Chondrocyte (in vitro differentiated cells): Measurements from ENCODE around the gene TRAPPC14. TPM values are rescaled to one million over a fixed set of nuclear protein-coding genes. Genes with fewer than 3 reads are reported as not detected.
"Not testable (repeated sequence)": the region's sequence is repeated elsewhere in the genome, so short reads cannot be mapped to it uniquely, and the experiment has no call there.

ENCODE experiments used
- DNase-seq: peaks from one replicate; pipeline ENCODE4 v3.0.0; 2021; ENCODE audit warnings: mixed read lengths, low spot score
- H3K27ac Mint-ChIP-seq: one replicate; pipeline ENCODE4 v1.8.0; 2021; ENCODE audit warnings: mild to moderate bottlenecking, moderate library complexity, mixed read lengths; ENCODE audit not compliant: unreplicated experiment
- H3K27me3 Mint-ChIP-seq: 2 replicates; pipeline ENCODE4 v1.8.0; 2021; ENCODE audit warnings: low read depth, mixed read lengths
- H3K36me3 Mint-ChIP-seq: 2 replicates; pipeline ENCODE4 v1.8.0; 2021; ENCODE audit warnings: low read depth, mixed read lengths
- H3K4me1 Mint-ChIP-seq: 2 replicates; pipeline ENCODE4 v1.8.0; 2021; ENCODE audit warnings: low read depth, mild to moderate bottlenecking, mixed read lengths
- H3K4me3 Mint-ChIP-seq: one replicate; pipeline ENCODE4 v1.8.0; 2021; ENCODE audit warnings: mild to moderate bottlenecking, moderate library complexity, mixed read lengths; ENCODE audit not compliant: unreplicated experiment
- H3K9me3 Mint-ChIP-seq: 2 replicates; pipeline ENCODE4 v1.8.0; 2021; ENCODE audit warnings: low read depth, mixed read lengths
- CTCF ChIP-seq: fragments of 200-600 bp; sonication (generic); IDR thresholded peaks from 2 replicates; pipeline ENCODE4 v1.5.0; 2021; ENCODE audit warnings: antibody characterized with exemption, mild to moderate bottlenecking, moderate library complexity
- total RNA-seq: library from RNA; stranded (reverse); gene quantifications from 3 replicates; pipeline ENCODE4 v1.2.1, GENCODE V29; 2021

TRAPPC14 gene
- total RNA-seq, 1 donor from 2014 or later: 15.4 TPM

GRCh38 chr7:100137851-100138760, 20.4 kb downstream of the TRAPPC14 start:
- Mint-ChIP-seq H3K4me3 (no peak overlapping the region), H3K27ac (no peak overlapping the region), H3K36me3 (no peaks in the 10 kb centered on the region), H3K9me3 (no peaks in the 10 kb centered on the region), H3K4me1 (no peaks in the 10 kb centered on the region), H3K27me3 (no peaks in the 10 kb centered on the region)
- no peak for TF ChIP-seq CTCF
- DNase-seq: no peak

GRCh38 chr7:100132697-100133151, 25.8 kb downstream of the TRAPPC14 start:
- DNase-seq: no peak
- Mint-ChIP-seq H3K9me3 (no peaks in the 10 kb centered on the region), H3K4me1 (peaks cover 10% of the 10 kb centered on the region), H3K27ac (no peak overlapping the region), H3K27me3 (no peaks in the 10 kb centered on the region), H3K36me3 (no peaks in the 10 kb centered on the region), H3K4me3 (no peak overlapping the region)
- TF ChIP-seq CTCF: peak; percentile 87

GRCh38 chr7:100132126-100132525, 26.4 kb downstream of the TRAPPC14 start:
- Mint-ChIP-seq H3K4me3 (no peak overlapping the region), H3K4me1 (peaks cover 10% of the 10 kb centered on the region)
- no peak for DNase-seq

GRCh38 chr7:100130608-100131453, 27.7 kb downstream of the TRAPPC14 start:
- Mint-ChIP-seq H3K27me3 (no peaks in the 10 kb centered on the region), H3K4me3 (peak overlapping the region; percentile 4), H3K9me3 (no peaks in the 10 kb centered on the region), H3K36me3 (no peaks in the 10 kb centered on the region), H3K27ac (no peak overlapping the region), H3K4me1 (peaks cover 17% of the 10 kb centered on the region)
- DNase-seq: no peak
- TF ChIP-seq CTCF: peak; percentile 92

More at GRCh38 chr7:100132126-100132525, 26.4 kb downstream of the TRAPPC14 start:
- Mint-ChIP-seq H3K27ac (no peak overlapping the region), H3K27me3 (no peaks in the 10 kb centered on the region), H3K36me3 (no peaks in the 10 kb centered on the region), H3K9me3 (no peaks in the 10 kb centered on the region)
- TF ChIP-seq CTCF: no peak

GRCh38 chr7:100130220-100130607, 28.3 kb downstream of the TRAPPC14 start:
- peaks cover 21% of the 10 kb centered on the region for H3K4me1 Mint-ChIP-seq
- not testable (repeated sequence) for DNase-seq, H3K27me3 Mint-ChIP-seq, H3K36me3 Mint-ChIP-seq, H3K4me3 Mint-ChIP-seq, H3K9me3 Mint-ChIP-seq, H3K27ac Mint-ChIP-seq
